EL (cell line): ENCODE results near the gene DOCK3.
A peak's percentile ranks its signal among the peaks of the same experiment; 100 is the strongest.
"Not testable (repeated sequence)": the region's sequence is repeated elsewhere in the genome, so short reads cannot be mapped to it uniquely, and the experiment has no call there.

ENCODE experiments used
- DNase-seq: peaks from one replicate; pipeline ENCODE4 v3.0.0-alpha.2; 2016

The DOCK3 gene

GRCh38 chr3:51375571-51375970, 700.8 kb downstream of the DOCK3 start:
- no peak for DNase-seq

- no peak for DNase-seq
Observed at GRCh38 chr3:51378065-51378464, 703.3 kb downstream of the DOCK3 start.

GRCh38 chr3:51378726-51379125, 704.0 kb downstream of the DOCK3 start:
- no peak for DNase-seq

- no peak for DNase-seq
Observed at GRCh38 chr3:51379301-51379700, 704.6 kb downstream of the DOCK3 start.

GRCh38 chr3:51379746-51380455, 705.2 kb downstream of the DOCK3 start:
- DNase-seq = no peak

GRCh38 chr3:51380601-51381332, 706.0 kb downstream of the DOCK3 start:
- no peak for DNase-seq

GRCh38 chr3:51381333-51381705, 706.6 kb downstream of the DOCK3 start:
- DNase-seq = no peak

GRCh38 chr3:51382076-51382745, 707.5 kb downstream of the DOCK3 start:
- DNase-seq = no peak

GRCh38 chr3:51382947-51383578, 708.3 kb downstream of the DOCK3 start:
- no peak for DNase-seq

- DNase-seq = peak; percentile 23
Observed at GRCh38 chr3:51384055-51384725, 709.5 kb downstream of the DOCK3 start.

GRCh38 chr3:51384726-51385473, 710.2 kb downstream of the DOCK3 start, which contains the start of gene MANF:
Gene MANF, plus strand, starts transcription at chr3:51385291. Its CDS starts 52 bp downstream, at chr3:51385343.
- peak; percentile 98 for DNase-seq

GRCh38 chr3:51385621-51386091, 710.9 kb downstream of the DOCK3 start:
- DNase-seq = peak; percentile 23

GRCh38 chr3:51386159-51386851, 711.6 kb downstream of the DOCK3 start:
- DNase-seq = no peak

- DNase-seq = no peak
Observed at GRCh38 chr3:51386852-51387229, 712.1 kb downstream of the DOCK3 start.

GRCh38 chr3:51387281-51387680, 712.6 kb downstream of the DOCK3 start:
- not testable (repeated sequence) for DNase-seq

GRCh38 chr3:51388286-51389029, 713.7 kb downstream of the DOCK3 start:
- DNase-seq = peak; percentile 20

- peak; percentile 46 for DNase-seq
Observed at GRCh38 chr3:51389423-51390183, 714.9 kb downstream of the DOCK3 start.

GRCh38 chr3:51390246-51391074, 715.7 kb downstream of the DOCK3 start:
- DNase-seq = no peak
